Colonic mucosa (tissue), 4 donors: Measurements from ENCODE around the gene KLF6. TPM values are rescaled to one million over a fixed set of nuclear protein-coding genes. Genes with fewer than 3 reads are reported as not detected.

ENCODE experiments used
- DNase-seq: peaks from one replicate; pipeline ENCODE4 v3.0.0-alpha.2; 2020
- H3K27ac ChIP-seq: fragments of 200-600 bp; one replicate; pipeline ENCODE4 v1.8.0; 2021
- H3K27me3 ChIP-seq: fragments of 200-600 bp; one replicate; pipeline ENCODE4 v1.8.0; 2021
- H3K36me3 ChIP-seq: fragments of 200-600 bp; one replicate; pipeline ENCODE4 v1.8.0; 2021
- H3K4me1 ChIP-seq: fragments of 200-600 bp; one replicate; pipeline ENCODE4 v1.8.0; 2021; ENCODE audit warnings: mild to moderate bottlenecking
- H3K4me3 ChIP-seq: fragments of 200-600 bp; one replicate; pipeline ENCODE4 v1.8.0; 2021
- H3K9ac ChIP-seq, 2 donors: one replicate each; pipeline ENCODE4 v1.7.0; 2013; ENCODE audit warnings: control low read depth in 2 of 2, low read depth in 2 of 2, low read length in 2 of 2
- H3K9me3 ChIP-seq: fragments of 200-600 bp; one replicate; pipeline ENCODE4 v1.8.0; 2021
- CTCF ChIP-seq: fragments of 200-600 bp; IDR thresholded peaks from one replicate; pipeline ENCODE4 v1.8.0; 2022; ENCODE audit warnings: antibody characterized with exemption, mild to moderate bottlenecking
- intact Hi-C: fragments of 100-400 bp; cut with DNase I; formaldehyde crosslinking; loops from one replicate; pipeline ENCODE4 v1.14.1; 2022
- total RNA-seq, 2 donors: library from RNA; stranded (reverse); fragmentation: NEBNext Ultra II Directional in 1 of 2; extraction: Animal tissue kit (Norgen Biotek cat#: 25700) in 1 of 2; gene quantifications; one replicate each; pipeline ENCODE4 v1.2.1, GENCODE V29; 2021
- donor health status: healthy.
- donor health status: DM: no; HTN: no; CAD: no.
- donor health status: DM: no; HTN: no; CAD: no.

Gene KLF6
- total RNA-seq, 2 donors from 2014 or later = 106 to 299 TPM

- no peak overlapping the region for H3K4me3 ChIP-seq
- intact Hi-C loops = loop anchor here (5.0 kb wide), 1 partner anchor 535 kb away; no protein-coding TSS in a partner anchor
- peak overlapping the region; percentile 100 for H3K27ac ChIP-seq
- no peaks in the 10 kb centered on the region for H3K27me3 ChIP-seq
- H3K4me1 ChIP-seq = peaks cover 14% of the 10 kb centered on the region
- TF ChIP-seq CTCF = no peak
- H3K36me3 ChIP-seq = peaks cover 19% of the 10 kb centered on the region
- H3K9ac ChIP-seq = peak overlapping the region in 1 of 2 donors; percentile 56
- DNase-seq = peak; percentile 78
- no peaks in the 10 kb centered on the region for H3K9me3 ChIP-seq
Observed at GRCh38 chr10:3776796-3777571, 8.0 kb downstream of the KLF6 start.

- no peak for TF ChIP-seq CTCF
- peak overlapping the region; percentile 100 for H3K27ac ChIP-seq
- H3K9ac ChIP-seq = peak overlapping the region in 1 of 2 donors; percentile 13
- H3K4me3 ChIP-seq = no peak overlapping the region
- H3K4me1 ChIP-seq = peaks cover 14% of the 10 kb centered on the region
- intact Hi-C loops = loop anchor here (5.0 kb wide), 1 partner anchor 534 kb away; no protein-coding TSS in a partner anchor
- H3K27me3 ChIP-seq = no peaks in the 10 kb centered on the region
- DNase-seq = no peak
- H3K36me3 ChIP-seq = peaks cover 12% of the 10 kb centered on the region
- H3K9me3 ChIP-seq = no peaks in the 10 kb centered on the region
Observed at GRCh38 chr10:3775696-3776551, 9.1 kb downstream of the KLF6 start.

- no peak overlapping the region for H3K4me3 ChIP-seq
- TF ChIP-seq CTCF = no peak
- intact Hi-C loops = loop anchor here (5.0 kb wide), 1 partner anchor 533 kb away; no protein-coding TSS in a partner anchor
- H3K9ac ChIP-seq = peak overlapping the region in 1 of 2 donors; percentile 13
- no peak for DNase-seq
- peaks cover 6% of the 10 kb centered on the region for H3K4me1 ChIP-seq
- no peaks in the 10 kb centered on the region for H3K9me3 ChIP-seq
- H3K36me3 ChIP-seq = peaks cover 12% of the 10 kb centered on the region
- H3K27ac ChIP-seq = peak overlapping the region; percentile 100
- H3K27me3 ChIP-seq = no peaks in the 10 kb centered on the region
Observed at GRCh38 chr10:3774814-3775695, 10.0 kb downstream of the KLF6 start.

- H3K27ac ChIP-seq = peak overlapping the region; percentile 100
- no peaks in the 10 kb centered on the region for H3K9me3 ChIP-seq
- H3K9ac ChIP-seq = no peak overlapping the region
- peak; percentile 17 for DNase-seq
- intact Hi-C loops = no loop called here
- TF ChIP-seq CTCF = no peak
- peaks cover 6% of the 10 kb centered on the region for H3K4me1 ChIP-seq
- H3K27me3 ChIP-seq = no peaks in the 10 kb centered on the region
- H3K36me3 ChIP-seq = peaks cover 11% of the 10 kb centered on the region
- H3K4me3 ChIP-seq = no peak overlapping the region
Observed at GRCh38 chr10:3774018-3774813, 10.8 kb downstream of the KLF6 start.
